ENCODE measurements around the gene PRSS38.

- TF ChIP-seq, protein P1, sequence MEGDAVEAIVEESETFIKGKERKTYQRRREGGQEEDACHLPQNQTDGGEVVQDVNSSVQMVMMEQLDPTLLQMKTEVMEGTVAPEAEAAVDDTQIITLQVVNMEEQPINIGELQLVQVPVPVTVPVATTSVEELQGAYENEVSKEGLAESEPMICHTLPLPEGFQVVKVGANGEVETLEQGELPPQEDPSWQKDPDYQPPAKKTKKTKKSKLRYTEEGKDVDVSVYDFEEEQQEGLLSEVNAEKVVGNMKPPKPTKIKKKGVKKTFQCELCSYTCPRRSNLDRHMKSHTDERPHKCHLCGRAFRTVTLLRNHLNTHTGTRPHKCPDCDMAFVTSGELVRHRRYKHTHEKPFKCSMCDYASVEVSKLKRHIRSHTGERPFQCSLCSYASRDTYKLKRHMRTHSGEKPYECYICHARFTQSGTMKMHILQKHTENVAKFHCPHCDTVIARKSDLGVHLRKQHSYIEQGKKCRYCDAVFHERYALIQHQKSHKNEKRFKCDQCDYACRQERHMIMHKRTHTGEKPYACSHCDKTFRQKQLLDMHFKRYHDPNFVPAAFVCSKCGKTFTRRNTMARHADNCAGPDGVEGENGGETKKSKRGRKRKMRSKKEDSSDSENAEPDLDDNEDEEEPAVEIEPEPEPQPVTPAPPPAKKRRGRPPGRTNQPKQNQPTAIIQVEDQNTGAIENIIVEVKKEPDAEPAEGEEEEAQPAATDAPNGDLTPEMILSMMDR (conservative IDR thresholded peaks at IDR 0.05 in 1 of 2, IDR thresholded peaks at IDR 0.05 in 1 of 2; ENCODE audit: low read depth in 1 of 2, low read length in 2 of 2): no peak
- TF ChIP-seq EZH2 (IDR thresholded peaks at IDR 0.05; ENCODE audit: low read length, missing control alignments): no peak
These were observed 33.8 kb downstream of the PRSS38 start for GRCh38 chr1:227849251-227849650.

Data from fibroblast of lung (primary cell).